Measurements from ENCODE around the gene TLR2.
A peak's percentile ranks its signal among the peaks of the same experiment; 100 is the strongest.

TLR2 gene

GRCh38 chr4:153750197-153750817 lies 66.2 kb downstream of the TLR2 start:
- TF ChIP-seq, protein P1, sequence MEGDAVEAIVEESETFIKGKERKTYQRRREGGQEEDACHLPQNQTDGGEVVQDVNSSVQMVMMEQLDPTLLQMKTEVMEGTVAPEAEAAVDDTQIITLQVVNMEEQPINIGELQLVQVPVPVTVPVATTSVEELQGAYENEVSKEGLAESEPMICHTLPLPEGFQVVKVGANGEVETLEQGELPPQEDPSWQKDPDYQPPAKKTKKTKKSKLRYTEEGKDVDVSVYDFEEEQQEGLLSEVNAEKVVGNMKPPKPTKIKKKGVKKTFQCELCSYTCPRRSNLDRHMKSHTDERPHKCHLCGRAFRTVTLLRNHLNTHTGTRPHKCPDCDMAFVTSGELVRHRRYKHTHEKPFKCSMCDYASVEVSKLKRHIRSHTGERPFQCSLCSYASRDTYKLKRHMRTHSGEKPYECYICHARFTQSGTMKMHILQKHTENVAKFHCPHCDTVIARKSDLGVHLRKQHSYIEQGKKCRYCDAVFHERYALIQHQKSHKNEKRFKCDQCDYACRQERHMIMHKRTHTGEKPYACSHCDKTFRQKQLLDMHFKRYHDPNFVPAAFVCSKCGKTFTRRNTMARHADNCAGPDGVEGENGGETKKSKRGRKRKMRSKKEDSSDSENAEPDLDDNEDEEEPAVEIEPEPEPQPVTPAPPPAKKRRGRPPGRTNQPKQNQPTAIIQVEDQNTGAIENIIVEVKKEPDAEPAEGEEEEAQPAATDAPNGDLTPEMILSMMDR (IDR thresholded peaks at IDR 0.05; ENCODE audit: borderline replicate concordance, extremely low read depth, low read length, poor library complexity, severe bottlenecking), result peak; percentile 93
- TF ChIP-seq EZH2 (IDR thresholded peaks at IDR 0.05; ENCODE audit: borderline replicate concordance, low read depth, low read length, severe bottlenecking), result no peak
- H4K20me1 ChIP-seq (ENCODE audit: insufficient read depth, low read length), result no peaks in the 10 kb centered on the region
- peak; percentile 78 for DNase-seq

GRCh38 chr4:153755186-153755585 lies 71.1 kb downstream of the TLR2 start:
- Histone ChIP-seq H3K4me1 (ENCODE audit: insufficient read depth, low read length) (no peaks in the 10 kb centered on the region), H3K27ac (ENCODE audit: low read length) (no peak overlapping the region), H3K4me3 (ENCODE audit: low read depth in 1 of 2, low read length in 2 of 2) (no peak overlapping the region), H3K27me3 (ENCODE audit: insufficient read depth, low read length, poor library complexity) (no peaks in the 10 kb centered on the region), H3K9me3 (ENCODE audit: insufficient read depth, low read length, severe bottlenecking) (no peaks in the 10 kb centered on the region), H3K79me2 (ENCODE audit: insufficient read depth, low read length) (no peaks in the 10 kb centered on the region), H3K9ac (ENCODE audit: low read depth, low read length) (no peak overlapping the region), H4K20me1 (ENCODE audit: insufficient read depth, low read length) (no peaks in the 10 kb centered on the region), H2AFZ (ENCODE audit: low read depth, low read length) (no peak overlapping the region), H3K36me3 (ENCODE audit: insufficient read depth, low read length) (no peaks in the 10 kb centered on the region), H3K4me2 (ENCODE audit: insufficient read depth, low read length) (no peak overlapping the region)
- no peak for ATAC-seq (ENCODE audit: insufficient read depth, low read depth)
- DNase-seq, result no peak
- TF ChIP-seq EZH2 (IDR thresholded peaks at IDR 0.05; ENCODE audit: borderline replicate concordance, low read depth, low read length, severe bottlenecking), result no peak
- TF ChIP-seq, protein P1 (IDR thresholded peaks at IDR 0.05; ENCODE audit: borderline replicate concordance, extremely low read depth, low read length, poor library complexity, severe bottlenecking), result no peak

More at GRCh38 chr4:153750197-153750817, 66.2 kb downstream of the TLR2 start:
- Histone ChIP-seq H3K4me1 (ENCODE audit: insufficient read depth, low read length) (peaks cover 13% of the 10 kb centered on the region), H3K4me2 (ENCODE audit: insufficient read depth, low read length) (no peak overlapping the region), H3K27ac (ENCODE audit: low read length) (no peak overlapping the region), H3K79me2 (ENCODE audit: insufficient read depth, low read length) (no peaks in the 10 kb centered on the region), H2AFZ (ENCODE audit: low read depth, low read length) (no peak overlapping the region), H3K36me3 (ENCODE audit: insufficient read depth, low read length) (no peaks in the 10 kb centered on the region), H3K27me3 (ENCODE audit: insufficient read depth, low read length, poor library complexity) (no peaks in the 10 kb centered on the region), H3K9ac (ENCODE audit: low read depth, low read length) (no peak overlapping the region), H3K4me3 (ENCODE audit: low read depth in 1 of 2, low read length in 2 of 2) (no peak overlapping the region), H3K9me3 (ENCODE audit: insufficient read depth, low read length, severe bottlenecking) (no peaks in the 10 kb centered on the region)
- peak; percentile 98 for ATAC-seq (ENCODE audit: insufficient read depth, low read depth)
